ENCODE data around the gene TSPAN16. TPM values are rescaled to one million over a fixed set of nuclear protein-coding genes. Genes with fewer than 3 reads are reported as not detected.

The TSPAN16 gene
- total and polyA plus RNA-seq, 2 donors from 2014 or later, result not detected

DNA sequence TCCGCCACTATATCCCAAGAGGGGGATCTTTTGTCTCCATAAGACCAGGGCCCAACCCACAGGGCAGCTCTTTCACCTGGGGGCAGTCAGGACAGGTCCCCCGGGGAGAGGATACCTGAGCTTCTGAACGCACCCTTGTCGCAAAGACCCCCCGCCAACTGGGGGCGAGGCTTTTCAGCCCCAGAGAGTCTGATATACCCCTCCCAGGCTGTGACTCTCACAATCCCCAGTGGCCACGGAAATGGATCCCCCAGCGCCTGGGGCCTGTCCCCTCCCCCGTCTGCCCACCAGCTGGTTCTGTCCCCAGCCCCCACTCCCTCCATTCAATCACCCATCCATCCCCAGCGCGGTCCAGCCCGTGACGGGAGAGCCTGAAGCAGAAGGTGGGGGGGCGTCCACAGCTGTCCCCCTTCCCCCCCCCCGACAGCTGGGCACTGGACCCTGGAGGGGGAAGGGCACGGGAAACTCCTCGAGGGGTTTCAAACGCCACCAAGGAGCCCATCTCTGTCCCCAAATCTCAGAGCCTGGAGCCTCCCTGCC, 34.5 kb upstream of the TSPAN16 start:
- no peaks in the 10 kb centered on the region for H3K9me3 ChIP-seq (ENCODE audit: control insufficient read depth in 2 of 3, insufficient read depth in 1 of 3, low read length in 3 of 3)
- no peaks in the 10 kb centered on the region for H3K27me3 ChIP-seq (ENCODE audit: control insufficient read depth, insufficient read depth, low read length)
- TF ChIP-seq, protein P1, sequence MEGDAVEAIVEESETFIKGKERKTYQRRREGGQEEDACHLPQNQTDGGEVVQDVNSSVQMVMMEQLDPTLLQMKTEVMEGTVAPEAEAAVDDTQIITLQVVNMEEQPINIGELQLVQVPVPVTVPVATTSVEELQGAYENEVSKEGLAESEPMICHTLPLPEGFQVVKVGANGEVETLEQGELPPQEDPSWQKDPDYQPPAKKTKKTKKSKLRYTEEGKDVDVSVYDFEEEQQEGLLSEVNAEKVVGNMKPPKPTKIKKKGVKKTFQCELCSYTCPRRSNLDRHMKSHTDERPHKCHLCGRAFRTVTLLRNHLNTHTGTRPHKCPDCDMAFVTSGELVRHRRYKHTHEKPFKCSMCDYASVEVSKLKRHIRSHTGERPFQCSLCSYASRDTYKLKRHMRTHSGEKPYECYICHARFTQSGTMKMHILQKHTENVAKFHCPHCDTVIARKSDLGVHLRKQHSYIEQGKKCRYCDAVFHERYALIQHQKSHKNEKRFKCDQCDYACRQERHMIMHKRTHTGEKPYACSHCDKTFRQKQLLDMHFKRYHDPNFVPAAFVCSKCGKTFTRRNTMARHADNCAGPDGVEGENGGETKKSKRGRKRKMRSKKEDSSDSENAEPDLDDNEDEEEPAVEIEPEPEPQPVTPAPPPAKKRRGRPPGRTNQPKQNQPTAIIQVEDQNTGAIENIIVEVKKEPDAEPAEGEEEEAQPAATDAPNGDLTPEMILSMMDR (IDR thresholded peaks at IDR 0.05; ENCODE audit: borderline replicate concordance, extremely low read depth, insufficient read depth), result no peak
- H3K4me1 ChIP-seq (ENCODE audit: control insufficient read depth in 2 of 3, insufficient read depth in 2 of 3, low read depth in 1 of 3, low read length in 3 of 3), result peaks cover 0 to 9% (median 0%) of the 10 kb centered on the region in 3 donors
- DNase-seq, result peak; percentile 58 to 85 (median 80)
- intact Hi-C loops (cut with DNase I), result no loop called here
- H3K36me3 ChIP-seq (ENCODE audit: control insufficient read depth in 2 of 3, insufficient read depth in 3 of 3, low read length in 3 of 3), result no peaks in the 10 kb centered on the region
- H3K9ac ChIP-seq (ENCODE audit: low read length in 3 of 3), result peak overlapping the region in 2 of 3 donors; percentile 69 to 75
- peak overlapping the region; percentile 44 to 71 (median 60) for H3K4me3 ChIP-seq (ENCODE audit: low read length in 3 of 3)
- FAIRE-seq, result no peak
- peak overlapping the region; percentile 83 to 85 for H3K27ac ChIP-seq (ENCODE audit: low read depth in 2 of 2, low read length in 2 of 2)

DNA sequence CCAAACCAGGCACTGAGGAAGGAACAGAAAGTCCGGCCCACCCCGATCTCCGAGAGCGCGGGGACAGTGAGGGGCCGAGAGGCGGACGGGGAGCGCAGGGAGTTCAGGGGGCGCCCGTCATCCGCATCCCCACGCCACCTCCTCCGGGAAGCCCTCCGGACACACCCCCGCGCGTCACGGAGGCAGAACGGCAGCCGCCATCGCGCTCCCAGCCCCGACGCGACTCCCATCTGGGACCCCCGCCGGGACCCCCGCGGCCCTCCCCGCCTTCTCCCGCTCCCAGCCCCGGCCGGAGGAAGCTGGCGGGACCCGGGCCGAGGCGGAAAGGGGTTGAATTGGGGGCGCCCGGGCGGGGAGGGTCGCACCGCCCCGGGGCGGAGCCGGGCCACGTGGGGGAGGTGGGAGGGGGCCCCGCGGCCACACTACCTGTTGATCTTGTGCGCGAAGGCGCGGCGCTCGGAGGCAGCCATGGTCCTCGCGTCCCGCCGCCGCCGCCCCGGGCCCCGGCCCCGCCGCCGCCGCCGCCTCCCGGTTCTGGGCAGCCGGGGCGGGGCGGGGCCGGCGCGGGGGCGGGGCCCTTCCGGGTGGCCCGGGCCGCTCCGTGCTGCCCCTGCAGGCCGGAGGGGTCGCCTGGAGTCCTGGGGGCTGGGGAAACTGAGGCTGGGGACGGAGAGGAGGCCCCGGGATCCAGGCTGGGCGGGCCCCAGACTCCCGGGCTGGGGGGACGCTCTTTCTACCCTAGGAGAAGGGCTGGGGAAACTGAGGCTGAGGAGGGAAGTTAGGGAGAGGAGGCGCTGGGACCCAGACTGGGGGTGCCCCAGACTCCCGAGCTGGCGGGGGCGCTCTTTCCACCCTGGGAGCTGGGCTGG, 33.8 kb upstream of the TSPAN16 start, which contains the start of gene DOCK6:
Gene DOCK6, minus strand, starts transcription at position 554 of the 869 bp plus-strand sequence. Its CDS starts 84 bp downstream, at position 470.
- Histone ChIP-seq H3K4me1 (ENCODE audit: control insufficient read depth in 2 of 3, insufficient read depth in 2 of 3, low read depth in 1 of 3, low read length in 3 of 3) (peaks cover 0 to 9% (median 0%) of the 10 kb centered on the region in 3 donors), H3K9me3 (ENCODE audit: control insufficient read depth in 2 of 3, insufficient read depth in 1 of 3, low read length in 3 of 3) (no peaks in the 10 kb centered on the region), H3K27ac (ENCODE audit: low read depth in 2 of 2, low read length in 2 of 2) (peak within 1 kb of the TSS; percentile 83 to 85), H3K4me3 (ENCODE audit: low read length in 3 of 3) (peak within 1 kb of the TSS; percentile 44 to 71 (median 60)), H3K9ac (ENCODE audit: low read length in 3 of 3) (peak within 1 kb of the TSS in 2 of 3 donors; percentile 69 to 75), H3K36me3 (ENCODE audit: control insufficient read depth in 2 of 3, insufficient read depth in 3 of 3, low read length in 3 of 3) (no peaks in the 10 kb centered on the region), H3K27me3 (ENCODE audit: control insufficient read depth, insufficient read depth, low read length) (no peaks in the 10 kb centered on the region)
- DNase-seq (peak; percentile 64 to 80 (median 76)), FAIRE-seq (no peak)
- TF ChIP-seq, protein P1 (IDR thresholded peaks at IDR 0.05; ENCODE audit: borderline replicate concordance, extremely low read depth, insufficient read depth), result peak; percentile 36
- intact Hi-C loops (cut with DNase I), result no loop called here

DNA sequence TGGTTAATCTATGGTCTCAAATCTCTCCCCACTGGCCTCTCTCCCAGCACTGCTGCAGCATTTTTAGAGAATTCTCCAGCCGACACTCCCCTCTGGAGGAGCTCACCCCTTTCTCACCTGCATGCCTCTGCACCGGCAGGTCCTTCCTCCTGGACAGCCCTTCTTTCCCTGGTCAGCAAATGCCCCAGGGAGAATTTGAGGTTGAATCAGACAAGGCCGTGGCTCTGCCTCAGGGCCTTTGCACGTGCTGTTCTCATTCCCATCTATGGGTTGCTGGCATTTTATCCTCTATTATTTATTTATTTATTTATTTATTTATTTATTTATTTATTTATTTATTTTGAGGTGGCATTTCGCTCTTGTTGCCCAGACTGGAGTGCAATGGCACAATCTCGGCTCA, 32.2 kb upstream of the TSPAN16 start:
- Histone ChIP-seq H3K4me1 (ENCODE audit: control insufficient read depth in 2 of 3, insufficient read depth in 2 of 3, low read depth in 1 of 3, low read length in 3 of 3) (peaks cover 0 to 12% (median 2%) of the 10 kb centered on the region in 3 donors), H3K36me3 (ENCODE audit: control insufficient read depth in 2 of 3, insufficient read depth in 3 of 3, low read length in 3 of 3) (no peaks in the 10 kb centered on the region), H3K27me3 (ENCODE audit: control insufficient read depth, insufficient read depth, low read length) (no peaks in the 10 kb centered on the region), H3K9ac (ENCODE audit: low read length in 3 of 3) (no peak overlapping the region), H3K27ac (ENCODE audit: low read depth in 2 of 2, low read length in 2 of 2) (no peak overlapping the region), H3K9me3 (ENCODE audit: control insufficient read depth in 2 of 3, insufficient read depth in 1 of 3, low read length in 3 of 3) (no peaks in the 10 kb centered on the region), H3K4me3 (ENCODE audit: low read length in 3 of 3) (no peak overlapping the region)
- DNase-seq (no peak), FAIRE-seq (no peak)
- TF ChIP-seq, protein P1 (IDR thresholded peaks at IDR 0.05; ENCODE audit: borderline replicate concordance, extremely low read depth, insufficient read depth), result no peak
- intact Hi-C loops (cut with DNase I), result no loop called here
